ENCODE results near the gene TAMALIN.
A peak's percentile ranks its signal among the peaks of the same experiment; 100 is the strongest.

The TAMALIN gene

GRCh38 chr12:51992246-51992645 lies 14.5 kb upstream of the TAMALIN start:
- DNase-seq (ENCODE audit: low read depth, low spot score): no peak
- H3K9ac ChIP-seq (ENCODE audit: insufficient read length): no peak overlapping the region
- peaks cover 26% of the 10 kb centered on the region for H3K36me3 ChIP-seq (ENCODE audit: insufficient read depth, low read length)
- no peak overlapping the region for H3K4me3 ChIP-seq
- H3K9me3 ChIP-seq (ENCODE audit: low read depth, low read length): no peaks in the 10 kb centered on the region
- TF ChIP-seq EZH2 (IDR thresholded peaks at IDR 0.05) (no peak), FOXP2 (optimal IDR thresholded peaks at IDR 0.05; ENCODE audit: control extremely low read depth, extremely low read length, insufficient read depth) (no peak)
- H3K27ac ChIP-seq: no peak overlapping the region

DNA sequence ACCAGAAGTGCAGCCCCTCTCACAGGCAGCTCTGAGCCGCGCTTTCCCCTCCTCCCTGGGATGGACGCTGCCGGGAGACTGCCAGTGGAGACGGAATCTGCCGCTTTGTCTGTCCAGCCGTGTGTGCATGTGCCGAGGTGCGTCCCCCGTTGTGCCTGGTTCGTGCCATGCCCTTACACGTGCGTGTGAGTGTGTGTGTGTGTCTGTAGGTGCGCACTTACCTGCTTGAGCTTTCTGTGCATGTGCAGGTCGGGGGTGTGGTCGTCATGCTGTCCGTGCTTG lies 12.3 kb upstream of the TAMALIN start:
- H3K9me3 ChIP-seq (ENCODE audit: low read depth, low read length): no peaks in the 10 kb centered on the region
- peaks cover 20% of the 10 kb centered on the region for H3K36me3 ChIP-seq (ENCODE audit: insufficient read depth, low read length)
- no peak overlapping the region for H3K9ac ChIP-seq (ENCODE audit: insufficient read length)
- DNase-seq (ENCODE audit: low read depth, low spot score): no peak
- no peak overlapping the region for H3K4me3 ChIP-seq
- TF ChIP-seq EZH2 (IDR thresholded peaks at IDR 0.05) (no peak), POLR2AphosphoS5 (IDR thresholded peaks at IDR 0.05; ENCODE audit: borderline replicate concordance, low read depth, low read length) (no peak), FOXP2 (optimal IDR thresholded peaks at IDR 0.05; ENCODE audit: control extremely low read depth, extremely low read length, insufficient read depth) (no peak)
- H3K27ac ChIP-seq: no peak overlapping the region

DNA sequence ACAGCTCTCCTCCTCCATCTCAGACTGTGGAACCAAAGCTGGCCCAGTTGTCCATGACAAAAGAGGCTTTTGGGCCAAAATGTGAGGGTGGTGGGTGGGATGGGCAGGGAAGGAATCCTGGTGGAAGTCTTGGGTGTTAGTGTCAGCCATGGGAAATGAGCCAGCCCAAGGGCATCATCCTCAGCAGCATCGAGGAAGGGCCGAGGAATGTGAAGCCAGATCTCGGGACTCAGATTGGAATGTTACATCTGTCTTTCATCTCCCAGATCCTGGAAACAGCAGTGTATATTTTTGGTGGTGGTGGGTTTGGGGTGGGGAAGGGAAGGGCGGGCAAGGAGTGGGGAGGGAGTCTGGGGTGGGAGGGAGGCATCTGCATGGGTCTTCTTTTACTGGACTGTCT lies 11.8 kb upstream of the TAMALIN start:
- Histone ChIP-seq H3K27ac (no peak overlapping the region), H3K4me3 (no peak overlapping the region), H3K9ac (ENCODE audit: insufficient read length) (no peak overlapping the region), H3K9me3 (ENCODE audit: low read depth, low read length) (no peaks in the 10 kb centered on the region), H3K36me3 (ENCODE audit: insufficient read depth, low read length) (peaks cover 20% of the 10 kb centered on the region)
- DNase-seq (ENCODE audit: low read depth, low spot score): no peak
- TF ChIP-seq EZH2 (IDR thresholded peaks at IDR 0.05) (no peak), POLR2AphosphoS5 (IDR thresholded peaks at IDR 0.05; ENCODE audit: borderline replicate concordance, low read depth, low read length) (no peak), FOXP2 (optimal IDR thresholded peaks at IDR 0.05; ENCODE audit: control extremely low read depth, extremely low read length, insufficient read depth) (no peak)

- DNase-seq (ENCODE audit: low read depth, low spot score): no peak
- H3K4me3 ChIP-seq: no peak overlapping the region
- TF ChIP-seq FOXP2 (optimal IDR thresholded peaks at IDR 0.05; ENCODE audit: control extremely low read depth, extremely low read length, insufficient read depth) (no peak), POLR2AphosphoS5 (IDR thresholded peaks at IDR 0.05; ENCODE audit: borderline replicate concordance, low read depth, low read length) (no peak), EZH2 (IDR thresholded peaks at IDR 0.05) (no peak)
- peaks cover 15% of the 10 kb centered on the region for H3K36me3 ChIP-seq (ENCODE audit: insufficient read depth, low read length)
- no peak overlapping the region for H3K27ac ChIP-seq
- no peaks in the 10 kb centered on the region for H3K9me3 ChIP-seq (ENCODE audit: low read depth, low read length)
- H3K9ac ChIP-seq (ENCODE audit: insufficient read length): no peak overlapping the region
Observed at GRCh38 chr12:51997136-51997535, 9.6 kb upstream of the TAMALIN start.

DNA sequence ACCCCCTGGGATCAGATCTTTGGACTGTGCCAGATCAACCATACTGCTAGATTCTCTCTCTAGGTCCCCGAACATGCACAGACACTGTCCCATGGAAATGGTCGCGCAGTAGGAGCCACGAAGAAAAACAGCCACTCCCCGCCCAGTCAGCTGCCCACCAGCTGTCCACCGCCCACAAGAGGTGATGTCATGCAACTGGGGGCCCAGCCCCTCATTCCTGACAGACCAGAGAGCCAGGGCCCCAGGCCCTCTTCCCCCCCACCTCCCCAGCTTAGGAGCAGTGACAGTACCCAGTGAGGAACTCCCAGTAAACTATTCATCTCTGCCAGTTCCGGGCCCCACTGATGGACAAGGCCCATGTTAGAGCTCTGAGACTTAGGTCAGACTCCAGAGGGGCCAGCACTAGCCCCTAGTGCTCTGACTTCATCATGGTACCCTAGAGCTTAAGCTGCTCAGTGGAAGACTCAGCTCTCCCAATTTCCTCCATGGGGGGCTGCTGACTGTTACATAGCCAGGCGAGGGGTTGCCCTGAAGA lies 3.7 kb upstream of the TAMALIN start:
- Histone ChIP-seq H3K36me3 (ENCODE audit: insufficient read depth, low read length) (no peaks in the 10 kb centered on the region), H3K9me3 (ENCODE audit: low read depth, low read length) (no peaks in the 10 kb centered on the region), H3K4me3 (no peak overlapping the region), H3K9ac (ENCODE audit: insufficient read length) (no peak overlapping the region), H3K27ac (0 out of 2 replicates have a peak overlapping the region, but pooled peaks have one; percentile 42)
- DNase-seq (ENCODE audit: low read depth, low spot score): no peak
- no peak for TF ChIP-seq POLR2AphosphoS5 (IDR thresholded peaks at IDR 0.05; ENCODE audit: borderline replicate concordance, low read depth, low read length)
- TF ChIP-seq EZH2 (IDR thresholded peaks at IDR 0.05): no peak
- TF ChIP-seq FOXP2 (optimal IDR thresholded peaks at IDR 0.05; ENCODE audit: control extremely low read depth, extremely low read length, insufficient read depth): no peak

DNA sequence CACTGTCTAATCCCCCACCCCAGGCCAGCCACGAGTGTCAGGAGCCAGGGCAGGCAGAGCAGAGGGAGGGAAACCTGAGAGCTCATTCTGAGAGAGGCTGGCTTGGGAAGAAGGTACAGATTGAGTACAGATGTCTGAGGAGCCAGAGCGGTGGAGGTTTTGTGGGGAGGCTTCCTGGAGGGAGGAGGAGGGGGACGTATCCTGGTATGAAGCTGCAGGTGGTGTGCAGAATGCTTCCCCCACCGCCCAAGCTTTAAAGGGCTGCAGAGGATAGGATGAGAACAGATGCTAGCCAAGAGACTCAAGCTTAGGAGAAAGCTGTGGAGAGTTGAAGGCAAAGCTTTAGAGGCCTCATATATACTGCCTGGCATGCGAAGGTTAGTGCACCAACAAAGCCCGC lies 3.2 kb upstream of the TAMALIN start:
- H3K36me3 ChIP-seq (ENCODE audit: insufficient read depth, low read length): no peaks in the 10 kb centered on the region
- no peak for DNase-seq (ENCODE audit: low read depth, low spot score)
- H3K4me3 ChIP-seq: no peak overlapping the region
- no peak for TF ChIP-seq POLR2AphosphoS5 (IDR thresholded peaks at IDR 0.05; ENCODE audit: borderline replicate concordance, low read depth, low read length)
- no peak for TF ChIP-seq FOXP2 (optimal IDR thresholded peaks at IDR 0.05; ENCODE audit: control extremely low read depth, extremely low read length, insufficient read depth)
- TF ChIP-seq EZH2 (IDR thresholded peaks at IDR 0.05): no peak
- no peaks in the 10 kb centered on the region for H3K9me3 ChIP-seq (ENCODE audit: low read depth, low read length)
- H3K9ac ChIP-seq (ENCODE audit: insufficient read length): no peak overlapping the region
- H3K27ac ChIP-seq: 0 out of 2 replicates have a peak overlapping the region, but pooled peaks have one; percentile 42

GRCh38 chr12:52004042-52004648 lies 2.6 kb upstream of the TAMALIN start:
- no peak overlapping the region for H3K4me3 ChIP-seq
- no peak for TF ChIP-seq POLR2AphosphoS5 (IDR thresholded peaks at IDR 0.05; ENCODE audit: borderline replicate concordance, low read depth, low read length)
- no peak for TF ChIP-seq EZH2 (IDR thresholded peaks at IDR 0.05)
- no peak for TF ChIP-seq FOXP2 (optimal IDR thresholded peaks at IDR 0.05; ENCODE audit: control extremely low read depth, extremely low read length, insufficient read depth)
- H3K27ac ChIP-seq: 0 out of 2 replicates have a peak overlapping the region, but pooled peaks have one; percentile 37
- H3K36me3 ChIP-seq (ENCODE audit: insufficient read depth, low read length): no peaks in the 10 kb centered on the region
- H3K9ac ChIP-seq (ENCODE audit: insufficient read length): no peak overlapping the region
- H3K9me3 ChIP-seq (ENCODE audit: low read depth, low read length): no peaks in the 10 kb centered on the region
- no peak for DNase-seq (ENCODE audit: low read depth, low spot score)

DNA sequence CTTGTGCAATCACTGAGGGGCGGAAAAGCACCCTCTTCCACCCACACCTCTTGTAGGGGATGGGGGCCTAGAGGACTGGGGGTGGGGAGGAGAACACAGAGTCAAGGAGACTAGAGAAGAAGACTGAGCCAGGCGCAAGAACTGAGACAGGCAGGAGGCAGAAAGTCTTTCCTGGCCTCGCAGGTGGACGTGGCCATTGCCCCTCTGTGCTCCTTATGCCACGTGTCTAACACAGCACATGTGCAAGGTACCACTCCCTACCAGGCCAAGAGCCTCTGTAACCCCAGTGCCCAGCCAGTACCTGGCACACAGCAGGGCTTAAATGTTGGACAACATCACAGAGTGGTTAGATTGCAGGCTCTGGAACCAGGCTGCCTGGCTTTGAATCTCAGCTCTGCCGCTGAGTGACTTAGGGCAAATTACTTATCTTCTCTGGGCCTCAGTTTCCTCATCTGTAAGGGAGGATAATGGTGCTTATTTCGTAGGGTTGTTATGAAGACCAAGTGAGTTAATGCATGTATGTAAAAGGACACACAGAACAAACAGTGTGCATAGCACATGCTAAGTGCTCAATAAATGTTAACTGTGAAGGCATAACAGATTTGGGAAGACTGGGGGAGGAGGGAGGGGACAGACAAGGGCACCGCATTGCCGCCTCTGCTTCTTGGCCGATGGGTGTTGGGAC lies 1.4 kb upstream of the TAMALIN start:
- Histone ChIP-seq H3K27ac (no peak overlapping the region), H3K9me3 (ENCODE audit: low read depth, low read length) (no peaks in the 10 kb centered on the region), H3K4me3 (no peak overlapping the region), H3K36me3 (ENCODE audit: insufficient read depth, low read length) (no peaks in the 10 kb centered on the region), H3K9ac (ENCODE audit: insufficient read length) (no peak overlapping the region)
- no peak for DNase-seq (ENCODE audit: low read depth, low spot score)
- no peak for TF ChIP-seq FOXP2 (optimal IDR thresholded peaks at IDR 0.05; ENCODE audit: control extremely low read depth, extremely low read length, insufficient read depth)
- TF ChIP-seq POLR2AphosphoS5 (IDR thresholded peaks at IDR 0.05; ENCODE audit: borderline replicate concordance, low read depth, low read length): no peak
- no peak for TF ChIP-seq EZH2 (IDR thresholded peaks at IDR 0.05)
